Measurements from ENCODE around the gene BUB3.

The BUB3 gene

GRCh38 chr10:123154092-123154710 is at the start of gene BUB3:
Gene BUB3, plus strand, starts transcription at chr10:123154402. Its CDS starts 516 bp downstream, at chr10:123154918.
- peak; percentile 97 for DNase-seq

GRCh38 chr10:123109466-123109865 is 44.7 kb upstream of the BUB3 start:
- DNase-seq: no peak

GRCh38 chr10:123117644-123118417 is 36.4 kb upstream of the BUB3 start:
- DNase-seq: peak; percentile 34

- peak; percentile 29 for DNase-seq
Measured at GRCh38 chr10:123119081-123119480, 35.1 kb upstream of the BUB3 start.

GRCh38 chr10:123126246-123126645 is 28.0 kb upstream of the BUB3 start:
- no peak for DNase-seq

- no peak for DNase-seq
Measured at GRCh38 chr10:123129618-123130271, 24.5 kb upstream of the BUB3 start.

- DNase-seq: peak; percentile 92
Measured at GRCh38 chr10:123132576-123133477, 21.4 kb upstream of the BUB3 start.

- peak; percentile 44 for DNase-seq
Measured at GRCh38 chr10:123133541-123134342, 20.5 kb upstream of the BUB3 start.

GRCh38 chr10:123134343-123134914 is 19.8 kb upstream of the BUB3 start:
- peak; percentile 72 for DNase-seq

- DNase-seq: no peak
Measured at GRCh38 chr10:123134915-123135414, 19.2 kb upstream of the BUB3 start.

GRCh38 chr10:123135415-123136141 is 18.6 kb upstream of the BUB3 start, which contains the start of gene HMX3:
Gene HMX3, plus strand, starts transcription at chr10:123135970. Its CDS starts 81 bp downstream, at chr10:123136051.
- peak; percentile 84 for DNase-seq

- DNase-seq: peak; percentile 81
Measured at GRCh38 chr10:123136221-123136805, 17.9 kb upstream of the BUB3 start.

- DNase-seq: peak; percentile 87
Measured at GRCh38 chr10:123136806-123137642, 17.2 kb upstream of the BUB3 start.

GRCh38 chr10:123139165-123139520 is 15.1 kb upstream of the BUB3 start:
- no peak for DNase-seq

- DNase-seq: peak; percentile 77
Measured at GRCh38 chr10:123139521-123140163, 14.6 kb upstream of the BUB3 start.

- peak; percentile 79 for DNase-seq
Measured at GRCh38 chr10:123140164-123140982, 13.8 kb upstream of the BUB3 start.

GRCh38 chr10:123140983-123141390 is 13.2 kb upstream of the BUB3 start:
- DNase-seq: no peak

Data from retina (tissue), 1 donor.